ENCODE results near the gene CCNL1.

The CCNL1 gene

DNA sequence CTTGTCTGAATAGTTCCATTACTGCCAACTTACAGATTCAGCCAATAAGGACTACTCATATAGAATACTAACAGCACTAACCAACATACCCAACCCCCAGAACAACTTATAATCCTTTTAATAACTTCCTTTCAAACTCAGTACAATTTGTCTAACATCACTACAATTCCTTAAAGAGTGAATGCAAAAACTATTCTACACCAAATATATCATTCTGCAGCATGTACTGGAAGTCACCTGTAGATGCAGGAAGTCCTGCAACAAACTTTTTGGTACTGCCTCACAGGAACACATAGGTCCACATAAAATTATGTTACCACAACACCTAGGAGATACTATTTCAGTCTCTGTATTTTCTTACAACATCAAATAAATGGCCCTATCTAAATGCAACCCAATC, 2.1 kb downstream of the CCNL1 start:
- TF ChIP-seq, protein P1, sequence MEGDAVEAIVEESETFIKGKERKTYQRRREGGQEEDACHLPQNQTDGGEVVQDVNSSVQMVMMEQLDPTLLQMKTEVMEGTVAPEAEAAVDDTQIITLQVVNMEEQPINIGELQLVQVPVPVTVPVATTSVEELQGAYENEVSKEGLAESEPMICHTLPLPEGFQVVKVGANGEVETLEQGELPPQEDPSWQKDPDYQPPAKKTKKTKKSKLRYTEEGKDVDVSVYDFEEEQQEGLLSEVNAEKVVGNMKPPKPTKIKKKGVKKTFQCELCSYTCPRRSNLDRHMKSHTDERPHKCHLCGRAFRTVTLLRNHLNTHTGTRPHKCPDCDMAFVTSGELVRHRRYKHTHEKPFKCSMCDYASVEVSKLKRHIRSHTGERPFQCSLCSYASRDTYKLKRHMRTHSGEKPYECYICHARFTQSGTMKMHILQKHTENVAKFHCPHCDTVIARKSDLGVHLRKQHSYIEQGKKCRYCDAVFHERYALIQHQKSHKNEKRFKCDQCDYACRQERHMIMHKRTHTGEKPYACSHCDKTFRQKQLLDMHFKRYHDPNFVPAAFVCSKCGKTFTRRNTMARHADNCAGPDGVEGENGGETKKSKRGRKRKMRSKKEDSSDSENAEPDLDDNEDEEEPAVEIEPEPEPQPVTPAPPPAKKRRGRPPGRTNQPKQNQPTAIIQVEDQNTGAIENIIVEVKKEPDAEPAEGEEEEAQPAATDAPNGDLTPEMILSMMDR (IDR thresholded peaks at IDR 0.05; ENCODE audit: low read depth, low read length): no peak
- H3K4me3 ChIP-seq (ENCODE audit: low read depth, low read length): peak overlapping the region; percentile 96

DNA sequence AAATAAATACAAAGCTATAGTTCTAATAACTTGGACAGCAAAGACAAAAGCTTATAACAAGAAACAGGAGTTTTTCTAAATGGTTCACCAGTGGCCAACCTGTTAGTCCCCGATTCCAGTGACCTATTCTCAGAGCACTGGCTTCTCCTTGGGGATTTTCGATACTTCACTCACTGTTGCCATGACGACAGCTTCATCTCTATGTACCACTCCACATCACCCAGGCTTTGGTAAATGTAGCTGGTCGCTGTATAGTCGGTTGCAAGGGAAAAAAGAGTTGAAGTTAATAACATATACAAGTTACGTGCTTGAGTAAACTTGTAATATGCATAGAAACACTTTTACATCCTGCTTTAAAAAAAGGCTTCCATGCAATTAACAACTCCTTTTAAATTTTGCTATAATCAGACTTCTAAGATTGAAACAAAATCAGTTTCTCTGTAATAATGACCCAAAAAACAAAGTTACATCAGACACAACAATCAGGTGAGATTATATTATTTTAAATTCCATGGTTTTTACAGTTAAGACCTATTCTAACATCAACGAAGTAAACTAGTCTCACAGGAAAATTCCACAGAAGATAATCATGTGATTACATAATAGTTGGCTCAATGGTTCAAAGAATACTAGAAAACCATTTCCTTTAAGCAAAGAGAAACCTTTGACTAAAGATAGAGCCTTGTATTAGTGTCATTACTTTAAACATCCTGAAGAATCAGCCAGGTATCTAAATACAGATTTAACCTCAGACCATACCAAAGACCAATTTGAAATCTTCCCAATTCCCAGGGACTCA, 2.9 kb downstream of the CCNL1 start:
- TF ChIP-seq, protein P1 (IDR thresholded peaks at IDR 0.05; ENCODE audit: low read depth, low read length): no peak
- peak overlapping the region; percentile 96 for H3K4me3 ChIP-seq (ENCODE audit: low read depth, low read length)

DNA sequence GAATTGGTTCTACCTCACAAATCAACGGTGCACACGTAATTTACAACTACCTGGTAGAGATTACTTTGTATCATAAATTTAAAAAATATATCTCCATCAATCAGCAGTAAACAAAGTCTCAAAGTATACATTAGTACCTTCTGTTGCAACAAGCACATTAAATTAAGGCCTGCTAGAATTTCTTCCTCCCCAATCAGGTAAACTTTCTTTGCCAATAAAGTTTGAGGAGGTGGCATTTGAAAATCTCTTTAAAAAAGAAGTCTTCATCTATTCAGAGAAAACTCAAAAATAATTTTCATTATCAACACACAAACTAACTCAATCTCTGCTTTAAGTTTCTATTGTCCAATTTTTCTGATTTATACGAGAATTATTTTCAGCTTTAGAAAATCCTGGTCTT, 4.4 kb downstream of the CCNL1 start:
- TF ChIP-seq, protein P1 (IDR thresholded peaks at IDR 0.05; ENCODE audit: low read depth, low read length): no peak
- H3K4me3 ChIP-seq (ENCODE audit: low read depth, low read length): 0 out of 2 replicates have a peak overlapping the region, but pooled peaks have one; percentile 2

DNA sequence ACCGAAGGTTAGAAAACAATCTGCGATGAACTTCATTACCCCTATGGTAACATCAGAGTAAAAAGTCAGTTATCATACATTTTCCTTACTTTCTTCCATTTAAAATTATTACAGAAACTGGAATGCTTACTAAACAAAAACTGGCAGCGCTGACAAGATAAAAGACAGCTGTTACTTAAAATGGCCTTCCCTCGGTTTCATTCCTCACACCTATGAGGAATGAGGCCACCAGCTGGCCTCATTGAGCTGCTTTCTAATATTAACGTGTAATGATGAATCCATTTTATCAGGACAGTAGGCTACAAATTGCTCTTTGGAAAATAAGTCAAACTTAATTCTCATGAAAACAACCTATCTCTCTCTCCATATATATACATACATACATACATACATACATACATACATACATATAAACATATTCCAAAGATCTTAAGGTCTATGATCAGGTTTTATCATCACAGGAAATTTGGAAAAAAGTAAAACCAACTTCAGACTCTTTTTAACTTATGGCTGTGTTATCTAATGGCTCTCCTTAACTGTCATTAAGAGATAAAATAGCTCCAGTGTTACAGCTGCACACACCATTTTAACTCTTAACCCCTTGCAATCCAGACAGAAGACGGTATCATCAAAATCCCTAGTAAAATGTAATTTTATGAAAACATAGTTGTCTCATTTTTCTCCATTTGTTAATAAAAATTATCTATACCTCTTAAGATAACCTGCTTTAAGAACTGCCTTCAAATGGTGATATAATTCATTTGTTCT, 5.2 kb downstream of the CCNL1 start:
- TF ChIP-seq, protein P1 (IDR thresholded peaks at IDR 0.05; ENCODE audit: low read depth, low read length): no peak
- H3K4me3 ChIP-seq (ENCODE audit: low read depth, low read length): peak overlapping the region; percentile 31

DNA sequence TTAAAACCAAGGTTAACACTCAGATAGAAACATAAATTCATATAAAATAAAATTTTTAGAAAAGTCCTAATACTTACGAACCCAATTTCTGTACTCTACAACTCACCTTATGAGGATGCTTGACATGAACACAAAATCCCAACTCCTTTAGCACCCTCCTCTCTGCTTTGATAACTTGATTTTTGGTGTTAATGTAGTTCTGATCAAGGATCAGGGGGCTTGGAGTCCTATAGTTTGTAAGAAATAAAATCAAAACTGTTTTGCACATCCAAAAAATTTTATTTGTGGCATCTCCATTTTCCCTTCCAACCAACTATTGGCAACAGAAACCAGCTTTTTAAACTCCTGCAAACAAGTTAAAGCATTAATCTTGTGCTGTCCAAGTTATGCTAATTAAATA, 7.0 kb downstream of the CCNL1 start:
- no peak overlapping the region for H3K4me3 ChIP-seq (ENCODE audit: low read depth, low read length)
- TF ChIP-seq, protein P1 (IDR thresholded peaks at IDR 0.05; ENCODE audit: low read depth, low read length): no peak

DNA sequence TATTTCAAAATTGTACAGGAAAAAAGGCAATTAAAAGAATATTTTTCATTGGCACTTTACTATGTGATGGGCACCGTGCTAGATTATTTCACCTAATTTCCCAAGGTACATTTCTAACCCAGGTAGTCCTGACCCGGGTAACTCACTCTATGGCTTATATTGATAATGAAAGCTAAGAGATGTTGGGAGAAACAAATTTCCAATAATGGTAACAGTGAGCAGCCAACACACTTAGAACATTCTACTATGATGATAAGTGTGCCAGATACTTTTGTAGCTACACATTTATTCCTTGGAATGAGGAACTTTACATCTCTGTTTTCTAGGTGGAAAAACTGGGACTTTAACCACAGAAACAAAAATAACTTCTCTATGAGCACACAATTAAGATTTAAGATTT, 7.5 kb downstream of the CCNL1 start:
- no peak overlapping the region for H3K4me3 ChIP-seq (ENCODE audit: low read depth, low read length)
- TF ChIP-seq, protein P1 (IDR thresholded peaks at IDR 0.05; ENCODE audit: low read depth, low read length): no peak

DNA sequence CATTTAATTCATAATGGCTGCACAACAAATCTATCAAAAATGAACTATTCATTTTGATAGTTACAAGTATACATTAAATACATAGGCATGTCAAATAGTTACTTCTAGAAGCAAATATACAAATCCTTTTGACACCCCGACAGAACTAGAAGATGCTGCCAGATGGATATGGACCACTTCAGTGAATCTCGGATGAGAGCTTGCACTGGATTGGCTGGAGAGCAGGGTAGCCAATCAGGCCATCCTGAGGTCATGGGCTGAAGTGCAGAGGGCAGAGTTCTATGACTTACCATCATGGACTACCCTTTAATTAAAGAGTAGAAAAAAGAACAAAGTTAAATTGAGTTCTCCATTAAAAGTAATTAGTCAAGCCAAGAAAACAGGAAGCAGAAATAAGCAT, 8.3 kb downstream of the CCNL1 start:
- TF ChIP-seq, protein P1 (IDR thresholded peaks at IDR 0.05; ENCODE audit: low read depth, low read length): no peak
- H3K4me3 ChIP-seq (ENCODE audit: low read depth, low read length): no peak overlapping the region

Measured in WI38 (cell line).